GM18873 (cell line): ENCODE results near the gene PLXNC1.
"Not testable (repeated sequence)": the region's sequence is repeated elsewhere in the genome, so short reads cannot be mapped to it uniquely, and the experiment has no call there.

Source experiments
- ATAC-seq: cut with Tn5 transposase; IDR thresholded peaks from one replicate; pipeline ENCODE4 v1.9.1; 2021; ENCODE audit warnings: mild to moderate bottlenecking, moderate library complexity, moderate number of reproducible peaks; ENCODE audit not compliant: unreplicated experiment, low FRiP score

PLXNC1 gene

GRCh38 chr12:94280063-94280462 is 131.7 kb downstream of the PLXNC1 start:
- ATAC-seq = no peak

GRCh38 chr12:94282675-94283074 is 134.3 kb downstream of the PLXNC1 start:
- ATAC-seq = no peak

- ATAC-seq = no peak
Observed at GRCh38 chr12:94284046-94284445, 135.7 kb downstream of the PLXNC1 start.

GRCh38 chr12:94284859-94285258 is 136.5 kb downstream of the PLXNC1 start:
- ATAC-seq = no peak

- ATAC-seq = no peak
Observed at GRCh38 chr12:94285943-94286582, 137.7 kb downstream of the PLXNC1 start.

GRCh38 chr12:94286583-94287244 is 138.3 kb downstream of the PLXNC1 start:
- no peak for ATAC-seq

- no peak for ATAC-seq
Observed at GRCh38 chr12:94287245-94287628, 138.9 kb downstream of the PLXNC1 start.

GRCh38 chr12:94289461-94290312 is 141.3 kb downstream of the PLXNC1 start:
- no peak for ATAC-seq

- no peak for ATAC-seq
Observed at GRCh38 chr12:94290353-94290752, 142.0 kb downstream of the PLXNC1 start.

GRCh38 chr12:94297096-94297699 is 148.8 kb downstream of the PLXNC1 start:
- no peak for ATAC-seq

GRCh38 chr12:94297876-94298505 is 149.6 kb downstream of the PLXNC1 start:
- ATAC-seq = no peak

GRCh38 chr12:94299846-94300245 is 151.5 kb downstream of the PLXNC1 start:
- ATAC-seq = no peak

- no peak for ATAC-seq
Observed at GRCh38 chr12:94304012-94304411, 155.6 kb downstream of the PLXNC1 start.

GRCh38 chr12:94304566-94305061 is 156.2 kb downstream of the PLXNC1 start:
- no peak for ATAC-seq

- ATAC-seq = no peak
Observed at GRCh38 chr12:94305130-94305957, 157.0 kb downstream of the PLXNC1 start.

- no peak for ATAC-seq
Observed at GRCh38 chr12:94308612-94309011, 160.2 kb downstream of the PLXNC1 start.

GRCh38 chr12:94309373-94309772 is 161.0 kb downstream of the PLXNC1 start:
- ATAC-seq = peak; percentile 76

- no peak for ATAC-seq
Observed at GRCh38 chr12:94312378-94312777, 164.0 kb downstream of the PLXNC1 start.

- ATAC-seq = not testable (repeated sequence)
Observed at GRCh38 chr12:94316600-94316999, 168.2 kb downstream of the PLXNC1 start.
